GM20000 (cell line): Measurements from ENCODE around the gene FBXO41.

Source experiments
- DNase-seq: peaks from one replicate; pipeline ENCODE4 v3.0.0; 2012; ENCODE audit warnings: low spot score
- TF ChIP-seq, protein P1 (sequence below): IDR thresholded peaks from 2 replicates; pipeline ENCODE4 v1.5.1; 2012; ENCODE audit warnings: mild to moderate bottlenecking, control low read depth; ENCODE audit errors: extremely low read depth, missing control alignments

The FBXO41 gene

DNA sequence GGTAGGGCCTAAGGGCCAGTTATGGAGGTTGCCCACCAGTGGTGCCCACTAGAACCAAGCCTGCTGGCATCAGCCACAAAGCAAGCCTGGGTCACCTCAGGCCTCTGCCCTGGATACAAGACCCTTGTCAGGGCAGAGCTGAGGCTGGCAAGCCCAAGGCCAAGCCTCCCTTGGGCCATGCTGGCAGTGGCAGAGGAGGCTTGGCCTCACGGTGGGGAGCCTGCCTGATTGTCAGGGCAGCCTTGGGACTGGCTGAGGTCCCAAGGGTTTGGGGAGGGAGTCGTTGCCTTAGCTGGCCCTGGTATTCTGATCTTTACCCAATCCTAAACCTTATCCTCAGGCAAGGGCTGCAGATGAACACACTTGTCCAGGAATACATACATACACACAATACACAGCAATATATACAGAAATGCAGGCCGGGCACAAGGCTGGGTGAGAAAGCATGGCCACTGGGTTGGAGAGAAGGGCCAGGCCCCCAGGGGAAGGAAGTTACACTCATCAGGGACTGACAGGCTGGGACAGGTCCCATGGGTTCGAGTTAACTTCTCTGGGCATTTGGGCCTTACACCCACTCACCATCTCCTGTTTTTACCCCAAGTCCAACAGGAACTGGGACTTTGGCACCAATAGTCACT, 29.2 kb downstream of the FBXO41 start:
- TF ChIP-seq, protein P1, sequence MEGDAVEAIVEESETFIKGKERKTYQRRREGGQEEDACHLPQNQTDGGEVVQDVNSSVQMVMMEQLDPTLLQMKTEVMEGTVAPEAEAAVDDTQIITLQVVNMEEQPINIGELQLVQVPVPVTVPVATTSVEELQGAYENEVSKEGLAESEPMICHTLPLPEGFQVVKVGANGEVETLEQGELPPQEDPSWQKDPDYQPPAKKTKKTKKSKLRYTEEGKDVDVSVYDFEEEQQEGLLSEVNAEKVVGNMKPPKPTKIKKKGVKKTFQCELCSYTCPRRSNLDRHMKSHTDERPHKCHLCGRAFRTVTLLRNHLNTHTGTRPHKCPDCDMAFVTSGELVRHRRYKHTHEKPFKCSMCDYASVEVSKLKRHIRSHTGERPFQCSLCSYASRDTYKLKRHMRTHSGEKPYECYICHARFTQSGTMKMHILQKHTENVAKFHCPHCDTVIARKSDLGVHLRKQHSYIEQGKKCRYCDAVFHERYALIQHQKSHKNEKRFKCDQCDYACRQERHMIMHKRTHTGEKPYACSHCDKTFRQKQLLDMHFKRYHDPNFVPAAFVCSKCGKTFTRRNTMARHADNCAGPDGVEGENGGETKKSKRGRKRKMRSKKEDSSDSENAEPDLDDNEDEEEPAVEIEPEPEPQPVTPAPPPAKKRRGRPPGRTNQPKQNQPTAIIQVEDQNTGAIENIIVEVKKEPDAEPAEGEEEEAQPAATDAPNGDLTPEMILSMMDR = no peak
- DNase-seq = no peak

GRCh38 chr2:73254343-73255006, 29.8 kb downstream of the FBXO41 start:
- no peak for DNase-seq

GRCh38 chr2:73253901-73254300, 30.4 kb downstream of the FBXO41 start:
- DNase-seq = no peak
- TF ChIP-seq, protein P1 = no peak

More at GRCh38 chr2:73254343-73255006, 29.8 kb downstream of the FBXO41 start:
- TF ChIP-seq, protein P1 = no peak

DNA sequence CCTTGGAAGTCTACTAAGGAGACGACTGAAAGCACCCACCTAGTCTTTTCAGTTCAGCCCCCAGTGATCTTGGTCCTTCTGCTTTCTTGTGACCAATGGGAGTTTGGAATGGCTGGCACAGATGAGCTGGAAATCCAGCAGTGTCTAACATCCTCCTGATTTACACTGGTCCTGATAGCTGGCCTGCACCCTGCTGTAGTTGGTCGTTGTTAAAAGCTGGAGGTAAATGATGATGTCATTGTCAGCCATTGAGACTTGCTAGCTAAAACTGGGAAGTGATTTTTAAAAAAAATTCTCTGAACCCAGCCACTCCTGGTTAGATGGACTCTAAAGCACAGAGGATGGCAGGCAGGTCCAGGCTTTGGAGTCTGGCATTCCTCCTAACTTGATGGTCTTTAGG, 30.9 kb downstream of the FBXO41 start:
- DNase-seq = no peak
- TF ChIP-seq, protein P1 = no peak

DNA sequence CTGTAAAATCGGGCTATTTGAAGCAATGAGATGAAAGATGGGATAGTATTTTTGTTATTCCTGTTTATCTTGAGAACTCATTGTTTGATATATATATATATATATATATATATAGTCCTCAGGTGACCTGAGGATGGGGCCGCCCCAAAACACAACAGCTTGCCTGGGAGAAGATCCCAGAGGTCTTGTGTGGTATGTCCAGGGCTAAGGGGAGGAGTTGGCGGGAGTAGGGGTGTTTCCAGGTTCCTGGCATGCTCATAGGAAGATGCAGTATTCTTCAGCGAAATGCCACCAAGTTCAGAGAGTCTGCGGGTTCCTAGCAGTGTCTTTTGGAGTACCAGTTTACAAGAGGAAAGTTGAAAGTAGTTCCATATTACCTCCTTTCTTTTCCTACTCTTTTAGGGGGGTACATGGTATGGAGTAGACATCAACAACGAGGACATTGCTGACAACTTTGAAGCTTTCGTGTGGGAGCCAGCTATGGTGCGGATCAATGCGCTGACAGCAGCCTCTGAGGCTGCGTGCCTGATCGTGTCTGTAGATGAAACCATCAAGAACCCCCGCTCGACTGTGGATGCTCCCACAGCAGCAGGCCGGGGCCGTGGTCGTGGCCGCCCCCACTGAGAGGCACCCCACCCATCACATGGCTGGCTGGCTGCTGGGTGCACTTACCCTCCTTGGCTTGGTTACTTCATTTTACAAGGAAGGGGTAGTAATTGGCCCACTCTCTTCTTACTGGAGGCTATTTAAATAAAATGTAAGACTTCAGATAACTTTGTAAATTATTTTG, 31.8 kb downstream of the FBXO41 start:
- TF ChIP-seq, protein P1 = no peak
- no peak for DNase-seq

GRCh38 chr2:73250872-73251846, 33.1 kb downstream of the FBXO41 start:
- TF ChIP-seq, protein P1 = no peak
- DNase-seq = no peak
